DMS79 (cell line): ENCODE data around the gene EIPR1.

Experiments
- DNase-seq: peaks from one replicate; lab custom pipeline; 2025; lab: John Stamatoyannopoulos, UW

The EIPR1 gene

DNA sequence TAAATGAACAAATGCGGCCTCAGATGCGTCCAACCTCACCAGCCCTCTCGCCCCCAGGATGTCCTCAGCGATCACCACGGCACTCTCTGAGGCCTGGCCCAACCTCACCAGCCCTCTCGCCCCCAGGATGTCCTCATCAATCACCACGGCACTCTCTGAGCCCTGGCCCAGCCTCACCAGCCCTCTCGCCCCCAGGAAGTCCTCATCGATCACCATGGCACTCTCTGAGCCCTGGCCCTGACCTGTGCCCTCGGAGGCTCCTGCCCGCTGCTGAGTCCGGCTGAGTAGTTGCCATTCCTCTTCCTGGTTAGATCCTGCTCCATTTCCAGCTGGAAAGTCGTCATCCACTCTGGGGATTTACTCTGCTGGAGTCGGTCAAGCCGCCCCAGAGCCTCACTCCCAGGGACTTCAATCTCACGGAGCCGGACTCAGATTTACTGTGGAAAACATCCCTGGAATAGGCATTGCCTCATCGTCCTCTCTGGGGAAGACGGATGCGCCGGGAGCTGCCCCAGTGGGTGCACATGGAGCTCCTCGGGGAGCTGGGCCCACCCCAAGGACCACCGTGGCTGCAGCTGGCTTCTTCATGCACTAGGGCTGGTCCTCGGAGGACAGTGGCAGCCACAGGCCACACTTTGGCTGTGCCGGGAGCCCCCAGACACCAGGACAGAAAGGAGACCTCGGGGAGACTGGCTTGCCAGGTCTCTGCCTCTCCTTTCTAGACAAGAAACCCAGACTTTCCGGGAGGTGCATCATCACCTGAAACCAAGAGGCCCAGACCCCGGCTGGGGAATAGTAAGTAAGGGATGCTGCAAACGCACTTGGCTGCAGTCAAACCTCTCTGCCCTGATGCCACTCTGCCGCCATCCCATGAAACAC lies 230.6 kb downstream of the EIPR1 start:
- no peak for DNase-seq

- DNase-seq: no peak
These were observed 231.4 kb downstream of the EIPR1 start for GRCh38 chr2:3146175-3146574.

GRCh38 chr2:3145471-3146021 lies 232.1 kb downstream of the EIPR1 start:
- DNase-seq: no peak

DNA sequence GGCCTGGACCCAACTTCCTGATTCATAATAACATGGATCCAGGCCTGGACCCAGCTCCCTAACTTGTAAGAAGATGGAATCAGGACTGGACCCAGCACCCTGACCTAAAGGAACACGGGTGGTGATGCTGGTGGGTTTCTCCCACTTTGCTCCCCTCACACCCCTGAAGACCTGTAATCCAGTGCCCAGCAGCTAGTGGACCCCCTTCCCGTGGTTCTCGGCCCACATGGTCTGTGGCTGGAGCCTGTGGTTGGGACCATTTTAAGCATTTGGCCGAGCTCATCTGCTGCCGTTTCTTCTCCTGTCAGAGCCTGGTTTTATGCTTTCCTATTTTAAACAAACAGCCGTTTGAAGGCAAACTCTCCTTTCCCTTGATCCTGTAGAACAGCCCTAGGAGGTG lies 232.8 kb downstream of the EIPR1 start:
- no peak for DNase-seq

- no peak for DNase-seq
These were observed 234.0 kb downstream of the EIPR1 start for GRCh38 chr2:3143602-3144001.

- no peak for DNase-seq
These were observed 234.6 kb downstream of the EIPR1 start for GRCh38 chr2:3142961-3143571.

DNA sequence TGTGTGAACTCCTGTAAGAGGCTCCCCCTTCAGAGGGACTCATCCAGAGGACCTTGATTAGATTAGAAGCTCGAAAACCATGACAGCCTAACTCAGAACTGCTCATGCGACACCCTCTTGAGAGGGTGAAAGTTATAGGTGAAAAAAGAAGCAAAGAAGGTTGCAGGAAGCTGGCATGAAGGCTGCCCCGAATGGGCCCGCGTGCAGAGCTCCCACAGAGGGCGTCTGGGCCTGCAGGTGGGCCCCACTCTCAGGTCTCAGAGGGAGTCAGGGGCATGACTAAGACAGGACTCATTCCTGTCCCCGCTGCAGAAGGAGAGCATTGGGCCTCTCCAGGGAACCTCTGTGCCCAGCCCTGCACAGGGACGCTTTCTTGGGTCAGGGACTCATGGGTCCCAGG lies 235.4 kb downstream of the EIPR1 start:
- no peak for DNase-seq

GRCh38 chr2:3141696-3142095 lies 235.9 kb downstream of the EIPR1 start:
- DNase-seq: no peak

GRCh38 chr2:3139906-3140305 lies 237.7 kb downstream of the EIPR1 start:
- DNase-seq: no peak
